IPS-NIHi7 (cell line): ENCODE results near the gene ARMH2.
"Not testable (repeated sequence)": the region's sequence is repeated elsewhere in the genome, so short reads cannot be mapped to it uniquely, and the experiment has no call there.

Source experiments
- DNase-seq: peaks from one replicate; pipeline ENCODE4 v3.0.0; 2012; ENCODE audit warnings: mixed read lengths; ENCODE audit errors: extremely low spot score

Gene ARMH2

GRCh38 chr6:24818346-24818745, 19.6 kb upstream of the ARMH2 start:
- DNase-seq: no peak

GRCh38 chr6:24809728-24810127, 11.0 kb upstream of the ARMH2 start:
- DNase-seq: no peak

- no peak for DNase-seq
Observed at GRCh38 chr6:24807584-24807983, 8.9 kb upstream of the ARMH2 start.

- no peak for DNase-seq
Observed at GRCh38 chr6:24802271-24803059, 3.7 kb upstream of the ARMH2 start.

- DNase-seq: no peak
Observed at GRCh38 chr6:24799541-24799915, 811 bp upstream of the ARMH2 start.

GRCh38 chr6:24797596-24798216, 1.0 kb downstream of the ARMH2 start:
- no peak for DNase-seq

- DNase-seq: no peak
Observed at GRCh38 chr6:24796616-24797290, 2.0 kb downstream of the ARMH2 start.

- no peak for DNase-seq
Observed at GRCh38 chr6:24795106-24795505, 3.6 kb downstream of the ARMH2 start.

- no peak for DNase-seq
Observed at GRCh38 chr6:24788031-24788665, 10.6 kb downstream of the ARMH2 start.

- DNase-seq: no peak
Observed at GRCh38 chr6:24780206-24780605, 18.5 kb downstream of the ARMH2 start.

- DNase-seq: no peak
Observed at GRCh38 chr6:24779416-24780016, 19.2 kb downstream of the ARMH2 start.

GRCh38 chr6:24778878-24779277, 19.8 kb downstream of the ARMH2 start:
- DNase-seq: no peak

GRCh38 chr6:24778121-24778520, 20.6 kb downstream of the ARMH2 start:
- DNase-seq: no peak

GRCh38 chr6:24777227-24777626, 21.5 kb downstream of the ARMH2 start:
- no peak for DNase-seq

GRCh38 chr6:24775520-24776058, 23.1 kb downstream of the ARMH2 start:
- DNase-seq: no peak

GRCh38 chr6:24774696-24775519, 23.8 kb downstream of the ARMH2 start, which contains the start of gene GMNN:
Gene GMNN, plus strand, starts transcription at chr6:24774937. Its CDS starts 2,310 bp downstream, at chr6:24777247.
- DNase-seq: peak; percentile 98

- DNase-seq: no peak
Observed at GRCh38 chr6:24768361-24768760, 30.4 kb downstream of the ARMH2 start.

GRCh38 chr6:24766680-24767462, 31.8 kb downstream of the ARMH2 start:
- no peak for DNase-seq

- not testable (repeated sequence) for DNase-seq
Observed at GRCh38 chr6:24765968-24766367, 32.7 kb downstream of the ARMH2 start.
